Urothelium cell line (cell line): ENCODE data around the gene EXO1.
"Not testable (repeated sequence)": the region's sequence is repeated elsewhere in the genome, so short reads cannot be mapped to it uniquely, and the experiment has no call there.

ENCODE experiments used
- DNase-seq: peaks from one replicate; pipeline ENCODE4 v3.0.0; 2011; ENCODE audit warnings: low spot score, mixed read lengths
- FAIRE-seq: peaks from 2 replicates; lab custom pipeline; 2011; peaks lifted over from hg19 to GRCh38; lab: Jason Lieb, UNC

EXO1 gene

GRCh38 chr1:241834733-241835377 lies 13.1 kb upstream of the EXO1 start:
- no peak for FAIRE-seq
- peak; percentile 40 for DNase-seq

- DNase-seq (no peak), FAIRE-seq (no peak)
Measured at GRCh38 chr1:241836941-241837340, 11.1 kb upstream of the EXO1 start.

GRCh38 chr1:241837416-241837815 lies 10.6 kb upstream of the EXO1 start:
- no peak for DNase-seq
- FAIRE-seq: no peak

GRCh38 chr1:241837901-241838300 lies 10.1 kb upstream of the EXO1 start:
- no peak for FAIRE-seq
- DNase-seq: no peak

GRCh38 chr1:241838897-241839296 lies 9.1 kb upstream of the EXO1 start:
- DNase-seq (no peak), FAIRE-seq (no peak)

- DNase-seq: no peak
- FAIRE-seq: no peak
Measured at GRCh38 chr1:241839369-241839979, 8.5 kb upstream of the EXO1 start.

GRCh38 chr1:241840164-241840563 lies 7.8 kb upstream of the EXO1 start:
- FAIRE-seq: no peak
- DNase-seq: no peak

- DNase-seq: no peak
- FAIRE-seq: no peak
Measured at GRCh38 chr1:241841691-241842090, 6.3 kb upstream of the EXO1 start.

- FAIRE-seq (no peak), DNase-seq (no peak)
Measured at GRCh38 chr1:241842565-241842964, 5.4 kb upstream of the EXO1 start.

GRCh38 chr1:241844593-241844992 lies 3.4 kb upstream of the EXO1 start:
- FAIRE-seq: no peak
- DNase-seq: no peak

GRCh38 chr1:241846375-241846774 lies 1.6 kb upstream of the EXO1 start:
- no peak for DNase-seq
- FAIRE-seq: no peak

GRCh38 chr1:241846862-241847539 lies 1.0 kb upstream of the EXO1 start:
- no peak for DNase-seq
- FAIRE-seq: no peak

GRCh38 chr1:241847540-241847795 lies 536 bp upstream of the EXO1 start:
- no peak for FAIRE-seq
- no peak for DNase-seq

GRCh38 chr1:241848686-241849344 lies 811 bp downstream of the EXO1 start:
- no peak for DNase-seq
- FAIRE-seq: no peak

GRCh38 chr1:241849345-241849695 lies 1.3 kb downstream of the EXO1 start:
- DNase-seq: no peak
- no peak for FAIRE-seq

GRCh38 chr1:241855545-241856140 lies 7.6 kb downstream of the EXO1 start:
- not testable (repeated sequence) for FAIRE-seq

GRCh38 chr1:241857131-241857530 lies 9.1 kb downstream of the EXO1 start:
- DNase-seq: no peak

More at GRCh38 chr1:241855545-241856140, 7.6 kb downstream of the EXO1 start:
- not testable (repeated sequence) for DNase-seq

GRCh38 chr1:241860922-241861321 lies 12.9 kb downstream of the EXO1 start:
- FAIRE-seq (no peak), DNase-seq (no peak)

More at GRCh38 chr1:241857131-241857530, 9.1 kb downstream of the EXO1 start:
- FAIRE-seq: no peak

GRCh38 chr1:241869022-241869421 lies 21.0 kb downstream of the EXO1 start:
- no peak for DNase-seq
- FAIRE-seq: no peak

GRCh38 chr1:241870336-241870735 lies 22.3 kb downstream of the EXO1 start:
- FAIRE-seq (no peak), DNase-seq (no peak)

- no peak for DNase-seq
- FAIRE-seq: no peak
Measured at GRCh38 chr1:241870746-241871430, 22.9 kb downstream of the EXO1 start.
